Measurements from ENCODE around the gene FRMD3.

The FRMD3 gene

GRCh38 chr9:83538172-83538889, at the start of gene FRMD3:
TSS of gene FRMD3 (minus strand) at chr9:83538401. CDS start at chr9:83538231, 170 bp downstream.
- DNase-seq, result no peak

GRCh38 chr9:83584995-83585394, 46.8 kb upstream of the FRMD3 start:
- no peak for DNase-seq

GRCh38 chr9:83583151-83584014, 45.2 kb upstream of the FRMD3 start:
- no peak for DNase-seq

- no peak for DNase-seq
Observed at GRCh38 chr9:83582029-83582428, 43.8 kb upstream of the FRMD3 start.

- no peak for DNase-seq
Observed at GRCh38 chr9:83574482-83574881, 36.3 kb upstream of the FRMD3 start.

GRCh38 chr9:83572524-83572923, 34.3 kb upstream of the FRMD3 start:
- DNase-seq, result no peak

GRCh38 chr9:83570359-83570758, 32.2 kb upstream of the FRMD3 start:
- DNase-seq, result no peak

GRCh38 chr9:83569326-83569725, 31.1 kb upstream of the FRMD3 start:
- no peak for DNase-seq

GRCh38 chr9:83563360-83563759, 25.2 kb upstream of the FRMD3 start:
- peak; percentile 1 for DNase-seq

GRCh38 chr9:83560169-83560826, 22.1 kb upstream of the FRMD3 start:
- no peak for DNase-seq

GRCh38 chr9:83557771-83558170, 19.6 kb upstream of the FRMD3 start:
- no peak for DNase-seq

GRCh38 chr9:83557317-83557716, 19.1 kb upstream of the FRMD3 start:
- DNase-seq, result no peak

- no peak for DNase-seq
Observed at GRCh38 chr9:83554278-83554677, 16.1 kb upstream of the FRMD3 start.

GRCh38 chr9:83544002-83544698, 5.9 kb upstream of the FRMD3 start:
- no peak for DNase-seq

- DNase-seq, result no peak
Observed at GRCh38 chr9:83538890-83539238, 663 bp upstream of the FRMD3 start.

GRCh38 chr9:83537331-83538171, 650 bp downstream of the FRMD3 start:
- no peak for DNase-seq

- DNase-seq, result peak; percentile 75
Observed at GRCh38 chr9:83536332-83536731, 1.9 kb downstream of the FRMD3 start.

GRCh38 chr9:83535736-83536135, 2.5 kb downstream of the FRMD3 start:
- no peak for DNase-seq

GRCh38 chr9:83533296-83533695, 4.9 kb downstream of the FRMD3 start:
- DNase-seq, result no peak

GRCh38 chr9:83526901-83527300, 11.3 kb downstream of the FRMD3 start:
- no peak for DNase-seq

- no peak for DNase-seq
Observed at GRCh38 chr9:83526211-83526610, 12.0 kb downstream of the FRMD3 start.

- DNase-seq, result no peak
Observed at GRCh38 chr9:83523684-83524083, 14.5 kb downstream of the FRMD3 start.
